Activated gamma-delta T cell (primary cell): ENCODE data around the gene LIAS.
"Not testable (repeated sequence)": the region's sequence is repeated elsewhere in the genome, so short reads cannot be mapped to it uniquely, and the experiment has no call there.

Experiments used
- DNase-seq: peaks from one replicate; lab custom pipeline; 2025; lab: John Stamatoyannopoulos, UW

LIAS gene

DNA sequence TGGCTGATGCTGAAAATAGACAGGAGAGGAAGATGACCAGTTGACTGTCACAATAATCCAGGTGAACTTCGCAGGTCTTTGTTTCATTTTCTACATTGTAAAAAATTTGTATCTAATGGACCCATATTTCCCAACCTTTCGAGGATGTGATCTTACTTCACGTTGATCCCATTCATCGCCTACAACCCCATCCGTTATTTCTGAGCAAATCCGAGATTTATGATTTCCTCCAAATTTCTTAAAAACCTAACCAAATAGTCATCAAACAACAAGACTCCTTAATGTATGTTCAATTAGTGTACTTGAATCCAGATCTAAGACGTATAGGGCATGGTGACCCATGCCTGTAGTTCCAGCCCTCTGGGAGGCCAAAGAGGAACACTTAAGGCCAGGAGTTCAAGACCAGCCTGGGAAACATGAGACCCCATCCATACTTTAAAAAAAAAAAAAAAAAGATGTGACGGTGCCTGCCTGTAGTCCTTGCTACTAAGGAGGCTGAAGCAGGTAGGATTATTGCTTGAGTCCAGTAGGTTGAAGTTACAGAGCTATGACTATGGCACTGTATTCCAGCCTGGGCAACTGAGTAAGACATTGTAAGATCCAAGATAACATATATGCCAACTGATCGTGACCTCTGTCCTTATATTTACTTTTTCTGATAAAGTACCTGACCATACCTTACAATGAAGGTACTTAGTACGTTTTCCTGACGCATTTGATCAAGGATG lies 5.8 kb upstream of the LIAS start:
- no peak for DNase-seq

GRCh38 chr4:39453738-39454137 lies 5.1 kb upstream of the LIAS start:
- no peak for DNase-seq

DNA sequence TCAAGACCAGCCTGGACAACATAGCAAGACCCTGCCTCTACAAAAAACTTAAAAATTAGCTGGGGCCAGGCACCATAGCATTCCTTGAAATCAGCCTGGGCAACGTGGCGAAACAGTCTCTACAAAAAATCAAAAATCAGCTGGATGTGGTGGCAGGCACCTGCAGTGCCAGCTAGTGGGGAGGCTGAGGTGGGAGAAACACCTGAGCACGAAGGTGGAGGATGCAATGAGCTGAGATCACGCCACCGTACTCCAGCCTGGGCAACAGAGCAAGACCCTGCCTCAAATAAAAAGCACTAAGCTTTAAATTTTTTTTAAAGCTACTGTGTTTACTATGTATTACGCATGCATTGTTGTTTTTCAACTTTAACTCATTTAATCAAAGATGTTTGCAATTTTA lies 3.4 kb upstream of the LIAS start:
- no peak for DNase-seq

DNA sequence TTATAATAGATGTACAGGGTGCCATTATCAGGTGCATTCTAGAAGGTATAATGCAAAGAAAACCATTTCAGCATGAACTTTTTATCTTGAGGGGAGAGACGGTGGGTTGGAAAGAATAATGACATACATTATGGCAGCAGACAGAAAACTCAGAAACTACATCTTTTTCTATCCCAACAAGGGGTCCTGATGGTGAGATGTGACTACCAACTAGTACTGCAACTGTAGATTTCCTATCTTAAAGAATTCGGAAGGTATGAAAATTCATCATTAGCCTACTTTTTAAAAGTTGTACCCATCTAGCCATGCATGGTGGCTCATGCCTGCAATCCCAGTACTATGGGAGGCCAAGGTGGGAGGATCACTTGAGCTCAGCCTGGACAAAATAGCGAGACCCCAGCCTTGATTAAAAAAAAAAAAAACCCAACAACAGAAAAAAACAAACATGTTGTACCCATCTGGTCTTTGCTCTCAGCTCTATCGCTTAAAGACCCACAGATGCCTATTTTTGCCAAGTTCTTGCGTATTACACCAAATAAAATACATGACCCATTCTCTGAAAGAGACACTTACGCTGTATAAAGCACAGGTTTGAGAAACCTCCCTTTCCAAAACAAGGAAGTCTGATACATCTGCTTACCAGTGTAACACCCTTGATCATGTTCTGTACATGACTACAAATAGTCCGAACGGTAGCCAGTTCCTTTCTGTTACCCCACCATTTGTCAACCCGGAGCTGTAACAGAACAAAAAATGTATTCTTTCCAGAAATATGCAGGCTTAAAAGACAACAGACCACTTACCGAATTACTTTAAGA lies 1.7 kb upstream of the LIAS start:
- no peak for DNase-seq

DNA sequence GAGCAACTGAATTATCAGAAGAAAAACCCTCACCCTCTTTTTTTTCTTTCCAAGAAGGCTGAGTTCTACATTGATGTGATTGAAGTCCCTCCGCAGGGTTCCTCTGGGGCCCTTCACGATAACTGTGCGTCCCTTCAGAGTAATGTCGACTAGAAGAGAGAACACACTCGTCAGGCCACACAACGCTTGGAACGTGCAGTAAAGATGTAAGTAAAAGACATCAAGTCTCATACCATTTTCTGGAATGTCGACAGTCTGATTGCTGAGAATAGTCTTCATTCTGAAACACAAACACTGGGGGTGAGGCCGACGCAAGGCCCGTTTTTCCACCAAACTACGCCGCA lies 723 bp upstream of the LIAS start:
- DNase-seq = not testable (repeated sequence)

- DNase-seq = no peak
Observed at GRCh38 chr4:39464886-39465501, 6.1 kb downstream of the LIAS start.

DNA sequence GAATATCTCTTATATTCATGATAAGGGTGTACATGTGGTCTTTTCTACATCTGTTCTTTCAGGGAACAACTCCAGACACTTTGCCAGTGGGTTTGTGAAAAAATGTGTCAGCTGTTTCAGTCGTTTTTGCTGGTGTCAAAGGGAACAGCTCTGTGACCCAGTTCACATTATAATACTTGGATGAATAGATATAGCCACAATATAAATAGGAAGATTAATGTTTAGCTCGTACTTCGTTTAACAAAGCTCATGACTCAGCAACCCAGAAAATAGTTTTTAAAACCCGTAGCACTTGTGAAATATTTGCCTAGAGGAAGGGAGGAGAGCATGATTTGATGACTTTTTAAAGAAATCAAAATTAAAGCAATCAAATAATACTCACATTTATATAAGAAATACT lies 7.9 kb downstream of the LIAS start:
- DNase-seq = no peak

DNA sequence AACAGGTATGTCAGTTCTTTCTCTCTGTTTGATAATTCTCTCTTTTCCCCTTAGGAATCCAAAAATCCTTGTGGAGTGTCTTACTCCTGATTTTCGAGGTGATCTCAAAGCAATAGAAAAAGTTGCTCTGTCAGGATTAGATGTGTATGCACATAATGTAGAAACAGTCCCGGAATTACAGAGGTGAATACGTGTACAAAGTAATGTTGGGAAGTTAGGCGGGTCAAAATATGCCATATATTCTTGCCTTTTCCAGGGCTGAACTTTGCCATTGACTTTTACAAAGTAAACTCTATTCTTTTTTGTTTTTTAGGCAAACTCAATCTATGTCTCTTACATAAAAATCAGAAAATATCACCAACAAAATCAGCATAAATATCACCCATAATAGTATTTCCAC lies 8.6 kb downstream of the LIAS start:
- DNase-seq = no peak

DNA sequence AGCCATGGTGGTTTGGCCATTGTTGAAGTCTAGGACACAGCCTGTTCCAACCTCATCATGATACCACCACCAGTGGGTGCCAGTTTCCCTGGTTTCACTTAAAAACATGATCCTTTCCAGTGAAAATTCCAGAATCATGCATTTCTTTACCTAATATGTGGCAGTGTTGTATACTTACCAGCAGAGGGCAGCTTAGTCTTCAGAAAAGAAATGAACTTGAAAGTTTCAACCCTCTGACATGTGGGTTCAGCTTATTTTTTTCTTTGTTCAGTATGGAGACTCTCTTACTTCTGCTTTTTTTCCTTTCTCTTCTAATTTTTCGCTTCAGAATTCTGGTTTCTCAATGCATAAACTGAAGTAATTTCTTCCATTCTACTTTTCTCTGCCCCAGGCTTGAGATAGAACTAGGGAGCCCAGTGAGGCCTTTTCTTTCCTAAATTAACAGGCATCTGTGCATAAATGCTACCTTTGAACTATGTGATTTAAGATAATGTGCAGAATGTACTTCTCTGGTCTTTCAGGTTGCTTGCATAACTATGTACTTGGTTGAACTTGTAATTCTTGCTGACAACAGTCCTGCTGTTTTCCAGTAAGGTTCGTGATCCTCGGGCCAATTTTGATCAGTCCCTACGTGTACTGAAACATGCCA lies 10.7 kb downstream of the LIAS start:
- no peak for DNase-seq

DNA sequence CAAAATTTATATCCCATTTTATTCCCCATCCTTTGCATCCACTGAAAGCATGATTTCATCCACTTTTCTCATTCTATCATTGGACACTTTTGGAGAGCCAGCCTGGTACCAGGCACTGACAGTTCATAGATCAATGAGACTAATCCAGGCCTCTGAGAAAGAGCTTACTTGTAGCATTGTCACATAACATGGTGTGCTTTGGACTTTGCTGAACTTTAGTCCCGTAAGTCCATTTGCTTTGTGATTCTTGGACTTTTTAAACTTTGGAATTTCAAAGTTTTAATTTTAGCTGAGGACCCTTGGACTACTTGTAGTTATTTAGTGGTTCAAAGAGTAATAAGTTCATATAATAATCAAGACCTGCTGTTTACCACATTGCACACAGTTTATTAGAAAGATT lies 11.5 kb downstream of the LIAS start:
- DNase-seq = no peak

GRCh38 chr4:39472396-39472795 lies 13.5 kb downstream of the LIAS start:
- DNase-seq = no peak

DNA sequence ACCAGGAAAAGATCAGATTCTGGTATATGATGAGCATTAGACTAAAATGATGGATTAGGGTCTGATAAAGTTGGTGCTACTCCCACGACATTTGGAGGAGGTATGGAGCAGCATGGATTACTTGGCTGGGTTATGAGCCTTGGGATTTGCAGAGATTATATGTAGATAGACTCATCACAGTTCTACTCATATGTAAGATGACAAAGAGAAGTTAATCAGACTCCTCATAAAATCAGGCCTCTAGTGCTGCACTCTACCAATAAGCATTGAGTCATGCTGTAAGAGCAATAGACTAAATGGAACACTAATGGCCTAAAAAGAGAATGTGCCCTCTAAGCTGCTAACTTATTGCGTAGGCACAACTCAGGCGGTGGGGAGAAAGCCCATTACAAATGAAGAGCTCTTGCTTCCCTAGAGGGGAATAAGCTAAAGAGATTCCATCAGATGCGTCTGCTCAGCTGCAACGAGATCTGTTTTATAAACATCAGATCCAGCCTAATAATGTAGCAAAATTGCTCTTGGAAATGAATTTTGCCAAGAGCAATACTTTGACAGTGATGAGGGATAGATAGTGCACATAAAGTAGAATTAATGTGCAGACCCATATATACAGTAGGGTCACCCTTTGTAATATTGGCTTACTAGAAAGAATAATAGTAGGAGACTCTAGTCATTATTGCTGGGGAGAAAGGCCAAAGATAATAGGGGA lies 17.5 kb downstream of the LIAS start:
- no peak for DNase-seq

DNA sequence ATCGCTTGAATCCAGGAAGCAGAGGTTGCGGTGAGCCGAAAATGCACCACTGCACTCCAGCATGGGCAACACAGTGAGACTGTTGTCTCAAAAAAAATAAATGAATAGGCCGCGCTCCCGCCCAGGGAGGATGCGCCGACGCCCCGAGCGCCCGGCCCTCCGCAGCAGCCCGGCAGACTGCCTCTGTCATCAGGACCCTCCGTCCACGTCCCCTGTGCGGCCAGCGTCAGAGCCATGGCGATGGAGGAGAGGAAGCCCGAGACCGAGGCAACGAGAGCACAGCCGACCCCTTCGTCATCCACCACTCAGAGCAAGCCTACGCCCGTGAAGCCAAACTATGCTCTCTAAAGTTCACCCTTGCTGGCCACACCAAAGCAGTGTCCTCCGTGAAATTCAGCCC lies 21.4 kb downstream of the LIAS start:
- no peak for DNase-seq

DNA sequence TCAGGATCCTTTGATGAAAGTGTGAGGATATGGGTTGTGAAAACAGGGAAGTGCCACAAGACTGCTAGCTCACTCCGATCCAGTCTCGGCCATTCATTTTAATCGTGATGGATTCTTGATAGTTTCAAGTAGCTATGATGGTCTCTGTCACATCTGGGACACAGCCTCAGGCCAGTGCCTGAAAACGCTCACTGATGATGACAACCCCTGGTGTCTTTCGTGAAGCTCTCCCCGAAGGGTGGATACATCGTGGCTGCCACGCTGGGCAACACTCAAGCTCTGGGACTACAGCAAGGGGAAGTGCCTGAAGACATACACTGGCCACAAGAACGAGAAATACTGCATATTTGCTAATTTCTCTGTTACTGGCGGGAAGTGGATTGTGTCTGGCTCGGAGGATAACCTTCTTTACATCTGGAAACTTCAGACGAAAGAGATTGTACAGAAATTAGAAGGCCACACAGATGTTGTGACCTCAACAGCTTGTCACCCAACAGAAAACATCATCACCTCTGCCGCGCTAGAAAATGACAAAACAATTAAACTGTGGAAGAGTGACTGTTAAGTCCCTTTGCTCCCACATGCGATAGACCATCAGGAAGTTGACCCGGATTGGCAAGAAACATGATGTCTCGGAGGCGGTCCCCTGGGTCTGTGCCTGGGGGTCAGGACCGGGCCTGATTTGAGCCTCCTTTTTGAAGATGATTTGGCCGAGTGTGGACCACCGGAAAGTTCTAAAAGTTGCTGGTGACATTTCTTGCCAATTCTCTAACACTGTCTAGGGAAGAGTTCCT lies 22.2 kb downstream of the LIAS start:
- no peak for DNase-seq

- DNase-seq = no peak
Observed at GRCh38 chr4:39484582-39485272, 25.9 kb downstream of the LIAS start.

- no peak for DNase-seq
Observed at GRCh38 chr4:39486221-39486804, 27.5 kb downstream of the LIAS start.

DNA sequence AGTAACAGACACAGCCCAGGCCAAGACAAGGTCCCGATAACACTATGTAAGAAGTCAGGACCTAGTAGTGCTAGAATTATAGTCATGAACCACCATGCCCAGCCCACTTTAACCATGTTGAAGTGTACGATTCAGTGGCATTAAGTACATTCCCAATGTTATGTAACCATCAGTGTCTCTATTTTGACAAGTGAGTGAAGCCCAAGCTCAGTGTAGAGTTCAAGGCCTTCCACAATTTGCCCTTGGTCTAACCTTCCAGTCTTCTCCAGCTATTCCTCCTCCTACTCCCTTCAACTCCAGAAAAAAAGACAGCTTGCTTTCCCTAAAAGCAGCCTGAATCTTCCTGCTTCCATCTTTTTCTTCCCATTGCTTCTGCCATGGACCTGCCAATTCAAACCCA lies 31.5 kb downstream of the LIAS start:
- no peak for DNase-seq

GRCh38 chr4:39494354-39494753 lies 35.5 kb downstream of the LIAS start:
- no peak for DNase-seq

GRCh38 chr4:39495446-39496213 lies 36.8 kb downstream of the LIAS start:
- DNase-seq = no peak
